Lung (tissue), 16 donors: ENCODE data around the gene NLRX1. TPM values are rescaled to one million over a fixed set of nuclear protein-coding genes. Genes with fewer than 3 reads are reported as not detected.

Source experiments
- ATAC-seq: fragments of 200-7000 bp; cut with Tn5 transposase; one replicate; pipeline ENCODE4 v1.9.1; 2020; ENCODE audit warnings: moderate number of reproducible peaks; ENCODE audit not compliant: insufficient read depth, low FRiP score
- DNase-seq, 3 donors: peaks; one replicate each; pipeline ENCODE4 v3.0.0-alpha.2; 2013 to 2017
- H3K27ac ChIP-seq, 2 donors: one replicate each; pipeline ENCODE4 v1.5.1; 2013; ENCODE audit warnings: mild to moderate bottlenecking in 2 of 2, moderate library complexity in 2 of 2, control low read depth in 1 of 2, inconsistent platforms in 1 of 2, low read depth in 1 of 2, low read length in 1 of 2
- H3K27me3 ChIP-seq, 3 donors: one replicate each; pipeline ENCODE4 v1.5.1; 2013; ENCODE audit warnings: low read length in 2 of 3; ENCODE audit not compliant: control insufficient read depth in 3 of 3, insufficient read depth in 3 of 3
- H3K36me3 ChIP-seq, 4 donors: one replicate each; pipeline ENCODE4 v1.5.1; 2013; ENCODE audit warnings: low read length in 4 of 4, mild to moderate bottlenecking in 1 of 4, moderate library complexity in 1 of 4; ENCODE audit not compliant: control insufficient read depth in 4 of 4, insufficient read depth in 4 of 4
- H3K4me1 ChIP-seq, 5 donors: one replicate each; pipeline ENCODE4 v1.5.1; 2013; ENCODE audit warnings: low read length in 5 of 5, mild to moderate bottlenecking in 2 of 5, moderate library complexity in 1 of 5; ENCODE audit not compliant: control insufficient read depth in 5 of 5, insufficient read depth in 5 of 5
- H3K4me3 ChIP-seq: one replicate; pipeline ENCODE4 v1.5.1; 2013; ENCODE audit warnings: mild to moderate bottlenecking, control low read depth, moderate library complexity
- H3K9ac ChIP-seq, 2 donors: one replicate each; pipeline ENCODE4 v1.5.1; 2013; ENCODE audit warnings: low read length in 2 of 2, control low read depth in 1 of 2; ENCODE audit not compliant: insufficient read depth in 1 of 2
- H3K9me3 ChIP-seq, 4 donors: one replicate each; pipeline ENCODE4 v1.5.1; 2013; ENCODE audit warnings: low read length in 3 of 4, mild to moderate bottlenecking in 1 of 4, moderate library complexity in 1 of 4; ENCODE audit not compliant: control insufficient read depth in 4 of 4, insufficient read depth in 3 of 4
- WGBS, 2 donors: extraction: QIAGEN DNeasy Blood & Tissue Kit; methylation state at CpG; one replicate each; pipeline ENCODE4 v1.1.7; 2013; 5-methylcytosine and 5-hydroxymethylcytosine counted together
- long read RNA-seq, 5 donors: transcript quantifications; one replicate each; lab custom pipeline, GENCODE V29; 2026
- polyA plus RNA-seq, 2 donors: library from polyadenylated mRNA; stranded (reverse); fragments of 200-250 nt; gene quantifications; one replicate each; pipeline ENCODE4 v1.2.1, GENCODE V29; 2013
- total RNA-seq, 2 donors: library from RNA; depleted of rRNA in 1 of 2; stranded (reverse); fragments of >200 nt in 1 of 2; gene quantifications; one replicate each; pipeline ENCODE4 v1.2.1, GENCODE V29; 2014 to 2021
- TF ChIP-seq, protein P1 (sequence below): IDR thresholded peaks from 2 replicates; pipeline ENCODE4 v1.5.1; 2012; ENCODE audit warnings: mild to moderate bottlenecking; ENCODE audit errors: control extremely low read depth, extremely low read depth
- donor health status: control.
- donor health status: control.
- donor health status: Bipolar disorder and iron deficiency.
- donor health status: healthy.
- donor health status: DM: yes; HTN: yes; CAD: no.

NLRX1 gene, protein sequence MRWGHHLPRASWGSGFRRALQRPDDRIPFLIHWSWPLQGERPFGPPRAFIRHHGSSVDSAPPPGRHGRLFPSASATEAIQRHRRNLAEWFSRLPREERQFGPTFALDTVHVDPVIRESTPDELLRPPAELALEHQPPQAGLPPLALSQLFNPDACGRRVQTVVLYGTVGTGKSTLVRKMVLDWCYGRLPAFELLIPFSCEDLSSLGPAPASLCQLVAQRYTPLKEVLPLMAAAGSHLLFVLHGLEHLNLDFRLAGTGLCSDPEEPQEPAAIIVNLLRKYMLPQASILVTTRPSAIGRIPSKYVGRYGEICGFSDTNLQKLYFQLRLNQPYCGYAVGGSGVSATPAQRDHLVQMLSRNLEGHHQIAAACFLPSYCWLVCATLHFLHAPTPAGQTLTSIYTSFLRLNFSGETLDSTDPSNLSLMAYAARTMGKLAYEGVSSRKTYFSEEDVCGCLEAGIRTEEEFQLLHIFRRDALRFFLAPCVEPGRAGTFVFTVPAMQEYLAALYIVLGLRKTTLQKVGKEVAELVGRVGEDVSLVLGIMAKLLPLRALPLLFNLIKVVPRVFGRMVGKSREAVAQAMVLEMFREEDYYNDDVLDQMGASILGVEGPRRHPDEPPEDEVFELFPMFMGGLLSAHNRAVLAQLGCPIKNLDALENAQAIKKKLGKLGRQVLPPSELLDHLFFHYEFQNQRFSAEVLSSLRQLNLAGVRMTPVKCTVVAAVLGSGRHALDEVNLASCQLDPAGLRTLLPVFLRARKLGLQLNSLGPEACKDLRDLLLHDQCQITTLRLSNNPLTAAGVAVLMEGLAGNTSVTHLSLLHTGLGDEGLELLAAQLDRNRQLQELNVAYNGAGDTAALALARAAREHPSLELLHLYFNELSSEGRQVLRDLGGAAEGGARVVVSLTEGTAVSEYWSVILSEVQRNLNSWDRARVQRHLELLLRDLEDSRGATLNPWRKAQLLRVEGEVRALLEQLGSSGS
- total RNA-seq: 10 to 100 TPM; 12.5 to 22.6 TPM
- 10 to 100 TPM in 1 of 2 donors, 1 to 10 TPM in 1; 5.1 to 10.7 TPM for polyA plus RNA-seq
- long read RNA-seq, donor 1, partial matches to known transcripts: 0 of 3 reads
- long read RNA-seq, donor 1, other reads (novel, unspliced or antisense): 0 of 3 reads
- long read RNA-seq, donor 2, partial matches to known transcripts: 0 of 1 reads
- long read RNA-seq, donor 2, other reads (novel, unspliced or antisense): 0 of 1 reads
- long read RNA-seq, donor 3: 0 reads
- long read RNA-seq, donor 4: 0 reads
- long read RNA-seq, donor 5, partial matches to known transcripts: 0 of 3 reads
- long read RNA-seq, donor 5, other reads (novel, unspliced or antisense): 0 of 3 reads

DNA sequence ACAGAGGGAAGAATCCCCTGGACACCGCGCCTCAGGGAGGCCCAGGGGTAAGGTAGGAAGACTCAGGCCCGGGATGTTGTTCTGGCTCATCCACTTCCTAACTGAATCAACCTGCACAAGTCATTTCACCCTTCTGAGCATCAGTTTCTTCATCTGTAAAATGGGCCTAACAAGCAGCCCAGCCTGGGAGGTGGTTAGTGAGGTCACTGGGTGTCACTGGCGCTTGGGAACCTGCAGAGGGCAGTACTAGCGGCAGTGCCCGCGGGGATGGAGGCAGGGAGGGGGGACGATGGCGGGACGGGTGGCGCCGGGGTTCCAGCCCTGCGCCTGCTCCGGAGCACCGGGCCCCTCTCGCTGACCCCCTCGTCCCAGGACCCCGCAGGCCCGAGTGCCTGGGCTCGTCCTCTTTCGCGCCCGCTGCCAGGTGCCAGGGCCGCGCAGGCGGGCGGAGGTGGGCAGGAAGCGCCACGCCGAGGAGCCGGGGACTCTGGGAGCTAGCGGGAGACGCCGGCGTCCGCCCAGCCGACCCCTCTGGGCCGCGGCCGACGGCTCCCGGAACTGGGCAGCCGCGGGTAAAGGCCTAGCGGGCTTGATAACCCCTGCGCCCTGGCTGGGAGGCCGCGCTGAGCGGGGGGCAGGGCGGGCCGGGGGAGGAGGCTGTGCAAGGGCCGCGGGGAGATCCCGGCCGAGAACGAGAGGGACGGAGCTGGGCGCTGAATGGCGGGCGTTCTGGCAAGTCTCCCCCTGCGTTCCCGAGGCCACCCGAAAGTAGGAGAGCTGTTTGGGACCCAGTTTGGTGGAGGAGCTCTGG lies at the start of gene NLRX1:
TSS of gene NLRX1 (plus strand) at position 255 of the 811 bp plus-strand sequence. CDS start 2,679 bp downstream, outside the sequence.
- H3K4me3 ChIP-seq: peak within 1 kb of the TSS; percentile 67
- ATAC-seq (peak; percentile 94), DNase-seq (peak; percentile 90 to 91 (median 90))
- 3 to 7% methylated on average over 35 to 63 of the region's 63 CpGs for WGBS, 2 donors
- peak within 1 kb of the TSS; percentile 96 to 97 for H3K27ac ChIP-seq
- TF ChIP-seq, protein P1, sequence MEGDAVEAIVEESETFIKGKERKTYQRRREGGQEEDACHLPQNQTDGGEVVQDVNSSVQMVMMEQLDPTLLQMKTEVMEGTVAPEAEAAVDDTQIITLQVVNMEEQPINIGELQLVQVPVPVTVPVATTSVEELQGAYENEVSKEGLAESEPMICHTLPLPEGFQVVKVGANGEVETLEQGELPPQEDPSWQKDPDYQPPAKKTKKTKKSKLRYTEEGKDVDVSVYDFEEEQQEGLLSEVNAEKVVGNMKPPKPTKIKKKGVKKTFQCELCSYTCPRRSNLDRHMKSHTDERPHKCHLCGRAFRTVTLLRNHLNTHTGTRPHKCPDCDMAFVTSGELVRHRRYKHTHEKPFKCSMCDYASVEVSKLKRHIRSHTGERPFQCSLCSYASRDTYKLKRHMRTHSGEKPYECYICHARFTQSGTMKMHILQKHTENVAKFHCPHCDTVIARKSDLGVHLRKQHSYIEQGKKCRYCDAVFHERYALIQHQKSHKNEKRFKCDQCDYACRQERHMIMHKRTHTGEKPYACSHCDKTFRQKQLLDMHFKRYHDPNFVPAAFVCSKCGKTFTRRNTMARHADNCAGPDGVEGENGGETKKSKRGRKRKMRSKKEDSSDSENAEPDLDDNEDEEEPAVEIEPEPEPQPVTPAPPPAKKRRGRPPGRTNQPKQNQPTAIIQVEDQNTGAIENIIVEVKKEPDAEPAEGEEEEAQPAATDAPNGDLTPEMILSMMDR: peak; percentile 71
- H3K9ac ChIP-seq: peak within 1 kb of the TSS; percentile 48 to 85
- H3K36me3 ChIP-seq: peaks cover 0 to 2% (median 0%) of the 10 kb centered on the region in 4 donors
- H3K27me3 ChIP-seq: no peaks in the 10 kb centered on the region
- H3K9me3 ChIP-seq: no peaks in the 10 kb centered on the region
- H3K4me1 ChIP-seq: peaks cover 0 to 8% (median 0%) of the 10 kb centered on the region in 5 donors

DNA sequence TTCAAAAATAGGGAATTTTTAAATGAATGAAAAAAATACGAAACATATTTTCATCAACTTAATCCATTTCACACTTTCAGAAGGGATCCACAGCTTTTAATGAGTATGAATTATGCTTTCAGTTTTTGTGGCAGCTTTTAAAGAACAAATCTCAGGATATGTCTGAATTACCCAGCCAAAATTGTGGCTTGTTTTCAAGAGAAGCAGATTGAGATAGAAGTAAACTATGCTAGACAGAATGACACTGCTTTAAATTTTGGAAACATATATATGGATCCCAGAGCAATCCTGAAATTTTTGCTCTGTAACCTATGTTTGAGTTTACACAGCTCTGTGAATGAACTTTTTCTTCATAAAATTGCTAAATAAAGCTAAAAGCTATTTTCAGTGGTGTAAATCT lies 49.6 kb upstream of the NLRX1 start:
- Histone ChIP-seq H3K4me3 (no peak overlapping the region), H3K9ac (no peak overlapping the region), H3K36me3 (peaks cover 0 to 15% (median 4%) of the 10 kb centered on the region in 4 donors), H3K9me3 (no peaks in the 10 kb centered on the region), H3K4me1 (peaks cover 2 to 18% (median 9%) of the 10 kb centered on the region in 5 donors), H3K27ac (no peak overlapping the region), H3K27me3 (no peaks in the 10 kb centered on the region)
- ATAC-seq (no peak), DNase-seq (no peak)
- TF ChIP-seq, protein P1: no peak
- 90 to 95% methylated on average over 1 of the region's 1 CpG for WGBS, 2 donors

DNA sequence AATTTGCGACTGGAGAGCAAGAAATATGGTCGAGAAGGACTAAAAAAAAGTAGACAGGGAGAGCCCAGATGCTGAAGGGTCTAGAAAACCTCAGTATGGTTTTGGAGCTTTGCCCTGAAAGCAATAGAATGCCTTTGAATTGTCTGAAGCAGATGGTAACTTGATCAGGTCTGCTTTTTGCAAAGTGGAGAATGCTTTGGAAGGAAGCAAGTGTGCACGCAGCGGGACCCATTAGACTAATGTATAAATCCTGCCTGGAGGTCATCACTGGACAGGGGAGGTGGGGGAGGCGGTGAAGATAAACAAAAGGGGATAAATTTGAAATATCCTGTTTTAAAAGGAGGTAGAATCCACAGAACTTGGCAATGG lies 47.9 kb upstream of the NLRX1 start:
- DNase-seq (peak in 1 of 3 donors; percentile 55), ATAC-seq (no peak)
- 27 to 44% methylated on average over 5 of the region's 5 CpGs for WGBS, 2 donors
- Histone ChIP-seq H3K9ac (peak overlapping the region in 1 of 2 donors; percentile 73), H3K4me1 (peaks cover 2 to 18% (median 9%) of the 10 kb centered on the region in 5 donors), H3K27ac (peak overlapping the region in 1 of 2 donors; percentile 47), H3K27me3 (no peaks in the 10 kb centered on the region), H3K36me3 (peaks cover 5 to 17% (median 9%) of the 10 kb centered on the region in 4 donors), H3K9me3 (no peaks in the 10 kb centered on the region), H3K4me3 (no peak overlapping the region)
- TF ChIP-seq, protein P1: no peak
